Gastrocnemius medialis (tissue), 4 donors: ENCODE data around the gene LTO1. TPM values are rescaled to one million over a fixed set of nuclear protein-coding genes. Genes with fewer than 3 reads are reported as not detected.
"Not testable (repeated sequence)": the region's sequence is repeated elsewhere in the genome, so short reads cannot be mapped to it uniquely, and the experiment has no call there.

Experiments used
- ATAC-seq, 2 donors: fragments of 150-250 bp; one replicate each; pipeline ENCODE4 v1.9.1; 2016
- DNase-seq, 2 donors: peaks; one replicate each; pipeline ENCODE4 v3.0.0-alpha.2; 2019
- H3K27ac ChIP-seq, 4 donors: fragments of 200-600 bp; sonication (generic); 1 replicate in 1 of 4; 2 replicates in 3 of 4; pipeline ENCODE4 v1.5.1; 2016 to 2018; ENCODE audit warnings: mild to moderate bottlenecking in 2 of 4, moderate library complexity in 1 of 4
- H3K27me3 ChIP-seq, 3 donors: fragments of 200-600 bp; sonication (generic) in 2 of 3; 1 replicate in 1 of 3; 2 replicates in 2 of 3; pipeline versions ENCODE4 v1.5.1 to v1.6.0; 2016 to 2019; ENCODE audit warnings: mild to moderate bottlenecking in 1 of 3, moderate library complexity in 1 of 3
- H3K36me3 ChIP-seq, 2 donors: fragments of 200-600 bp; sonication (generic) in 1 of 2; one replicate each; pipeline ENCODE4 v1.5.1; 2017 to 2018
- H3K4me1 ChIP-seq, 2 donors: fragments of 200-600 bp; sonication (generic) in 1 of 2; one replicate each; pipeline ENCODE4 v1.5.1; 2016 to 2017; ENCODE audit warnings: mild to moderate bottlenecking in 2 of 2
- H3K4me3 ChIP-seq, 4 donors: fragments of 200-600 bp; sonication (generic) in 3 of 4; 1 replicate in 1 of 4; 2 replicates in 3 of 4; pipeline ENCODE4 v1.5.1; 2016 to 2019; ENCODE audit warnings: mild to moderate bottlenecking in 2 of 4
- H3K9me3 ChIP-seq, 3 donors: fragments of 200-600 bp; sonication (generic) in 2 of 3; 1 replicate in 1 of 3; 2 replicates in 2 of 3; pipeline ENCODE4 v1.5.1; 2016 to 2019
- CTCF ChIP-seq, 5 experiments: fragments of 450-650 bp in 3 of 5; fragments of 200-600 bp in 2 of 5; sonication (generic) in 2 of 5; IDR thresholded peaks in 4 of 5; conservative IDR thresholded peaks in 1 of 5; 1 replicate in 4 of 5; 2 replicates in 1 of 5; pipeline ENCODE4 v1.5.1; 2016 to 2019; ENCODE audit warnings: antibody characterized with exemption in 5 of 5, mild to moderate bottlenecking in 3 of 5, moderate library complexity in 3 of 5
- POLR2A ChIP-seq, 2 donors: fragments of 450-650 bp; IDR thresholded peaks; one replicate each; pipeline ENCODE4 v1.6.1; 2017; ENCODE audit warnings: antibody characterized with exemption in 2 of 2, mild to moderate bottlenecking in 2 of 2, moderate library complexity in 2 of 2
- in situ Hi-C, 4 donors: fragments of 200-750 bp; cut with MboI; loops; one replicate each; pipeline versions ENCODE4 v1.15.0 to v1.8.0; 2017; ENCODE audit warnings: low sequenced_read_pairs in 4 of 4
- intact Hi-C: fragments of 100-400 bp; cut with DNase I; formaldehyde crosslinking; loops from one replicate; pipeline ENCODE4 v1.15.1; 2023; ENCODE audit warnings: low total_unique reads
- total RNA-seq, 4 donors: library from RNA; depleted of rRNA; stranded (reverse); fragments of >200 nt; gene quantifications; one replicate each; pipeline versions ENCODE4 v1.1.0 to v1.2.3, GENCODE V29; 2016

The LTO1 gene
- total RNA-seq, 4 donors from 2014 or later = 9.5 to 18.2 (median 13.3) TPM

- DNase-seq (no peak), ATAC-seq (no peak)
- Histone ChIP-seq H3K27ac (no peak overlapping the region), H3K27me3 (no peaks in the 10 kb centered on the region), H3K4me1 (no peaks in the 10 kb centered on the region), H3K4me3 (no peak overlapping the region), H3K36me3 (no peaks in the 10 kb centered on the region), H3K9me3 (no peaks in the 10 kb centered on the region)
- TF ChIP-seq CTCF (IDR thresholded peaks at IDR 0.05 in 4 of 5, conservative IDR thresholded peaks at IDR 0.05 in 1 of 5) = no peak
- no peak for TF ChIP-seq POLR2A (IDR thresholded peaks at IDR 0.05)
- in situ Hi-C loops (loop anchor here in 2 of 4 donors (25.0 kb wide), 2 partner anchors 340 to 515 kb away; partner anchors contain the start of gene MYEOV (in 1 of the 2)), intact Hi-C loops (no loop called here)
These were observed 47.6 kb downstream of the LTO1 start for GRCh38 chr11:69627551-69627950.

GRCh38 chr11:69625476-69625875 is 49.7 kb downstream of the LTO1 start:
- H3K4me3 ChIP-seq = no peak overlapping the region
- in situ Hi-C loops = loop anchor here in 2 of 4 donors (25.0 kb wide), 2 partner anchors 338 to 513 kb away; partner anchors contain the start of gene MYEOV (in 1 of the 2)

GRCh38 chr11:69624293-69624692 is 50.9 kb downstream of the LTO1 start:
- intact Hi-C loops (no loop called here), in situ Hi-C loops (loop anchor here in 1 of 4 donors (25.0 kb wide), 1 partner anchor 512 kb away; no protein-coding TSS in a partner anchor)
- no peak for TF ChIP-seq POLR2A (IDR thresholded peaks at IDR 0.05)
- TF ChIP-seq CTCF (IDR thresholded peaks at IDR 0.05 in 4 of 5, conservative IDR thresholded peaks at IDR 0.05 in 1 of 5) = no peak
- Histone ChIP-seq H3K9me3 (no peaks in the 10 kb centered on the region), H3K27ac (no peak overlapping the region), H3K4me1 (no peaks in the 10 kb centered on the region), H3K4me3 (no peak overlapping the region), H3K36me3 (no peaks in the 10 kb centered on the region), H3K27me3 (no peaks in the 10 kb centered on the region)
- no peak for DNase-seq
- ATAC-seq = no peak

More at GRCh38 chr11:69625476-69625875, 49.7 kb downstream of the LTO1 start:
- ATAC-seq (no peak), DNase-seq (no peak)
- no peaks in the 10 kb centered on the region for H3K9me3 ChIP-seq
- no peaks in the 10 kb centered on the region for H3K36me3 ChIP-seq
- intact Hi-C loops = no loop called here
- TF ChIP-seq CTCF (IDR thresholded peaks at IDR 0.05 in 4 of 5, conservative IDR thresholded peaks at IDR 0.05 in 1 of 5) = no peak
- TF ChIP-seq POLR2A (IDR thresholded peaks at IDR 0.05) = no peak
- no peaks in the 10 kb centered on the region for H3K27me3 ChIP-seq
- no peak overlapping the region for H3K27ac ChIP-seq
- H3K4me1 ChIP-seq = no peaks in the 10 kb centered on the region

DNA sequence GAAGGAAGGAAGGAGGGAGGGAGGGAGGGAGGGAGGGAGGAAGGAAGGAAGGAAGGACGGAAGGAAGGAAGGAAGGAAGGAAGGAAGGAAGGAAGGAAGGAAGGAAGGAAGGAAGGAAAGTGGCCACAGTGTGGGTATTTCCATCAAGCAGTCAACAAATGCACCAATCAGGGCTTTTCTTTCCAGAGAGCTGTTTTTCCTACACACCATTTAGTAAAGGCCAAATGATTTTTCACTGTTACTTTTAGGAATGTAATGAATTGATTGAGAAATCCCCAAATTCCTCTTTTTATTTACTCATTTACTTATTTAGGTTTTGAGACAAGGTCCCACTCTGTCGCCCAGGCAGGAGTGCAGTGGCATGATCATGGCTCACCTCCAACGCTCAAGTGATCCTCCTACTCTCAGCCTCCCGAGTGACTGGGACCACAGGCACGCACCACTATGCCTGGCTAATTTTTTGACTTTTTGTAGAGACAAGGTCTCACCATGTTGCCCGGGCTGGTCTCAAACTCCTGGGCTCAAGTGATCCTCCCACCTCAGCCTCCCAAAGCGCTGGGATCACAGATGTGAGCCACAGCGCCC is 53.0 kb downstream of the LTO1 start:
- ATAC-seq, DNase-seq, intact Hi-C loops, H3K27me3 ChIP-seq, H3K4me3 ChIP-seq, H3K27ac ChIP-seq, H3K36me3 ChIP-seq, H3K4me1 ChIP-seq, H3K9me3 ChIP-seq: not testable (repeated sequence)
- in situ Hi-C loops = loop anchor here in 1 of 4 donors (25.0 kb wide), 1 partner anchor 510 kb away; no protein-coding TSS in a partner anchor

GRCh38 chr11:69620683-69621290 is 54.4 kb downstream of the LTO1 start:
- H3K4me3 ChIP-seq = no peak overlapping the region
- no peak for DNase-seq
- no peaks in the 10 kb centered on the region for H3K4me1 ChIP-seq
- in situ Hi-C loops (loop anchor here in 1 of 4 donors (25.0 kb wide), 1 partner anchor 508 kb away; no protein-coding TSS in a partner anchor), intact Hi-C loops (no loop called here)
- no peaks in the 10 kb centered on the region for H3K9me3 ChIP-seq
- H3K27me3 ChIP-seq = no peaks in the 10 kb centered on the region
- no peaks in the 10 kb centered on the region for H3K36me3 ChIP-seq
- no peak for ATAC-seq
- no peak for TF ChIP-seq CTCF (IDR thresholded peaks at IDR 0.05 in 4 of 5, conservative IDR thresholded peaks at IDR 0.05 in 1 of 5)
- no peak for TF ChIP-seq POLR2A (IDR thresholded peaks at IDR 0.05)
- no peak overlapping the region for H3K27ac ChIP-seq
